Ovary (tissue), 3 donors: ENCODE results near the gene FYN.

Experiments used
- EP300 ChIP-seq: sonication (generic); formaldehyde crosslinking; IDR thresholded peaks from one replicate; pipeline ENCODE4 v1.6.1; 2017; ENCODE audit warnings: antibody characterized with exemption
- POLR2A ChIP-seq: fragments of 450-650 bp; IDR thresholded peaks from one replicate; pipeline ENCODE4 v1.6.1; 2017; ENCODE audit warnings: antibody characterized with exemption, mild to moderate bottlenecking, moderate library complexity
- TF ChIP-seq, protein P1 (sequence below), 3 donors: fragments of 450-650 bp in 2 of 3; fragments of 200-600 bp in 1 of 3; IDR thresholded peaks; one replicate each; pipeline versions ENCODE4 v1.5.1 to v1.8.0; 2016 to 2022; ENCODE audit warnings: antibody characterized with exemption in 3 of 3, mild to moderate bottlenecking in 1 of 3
- donor health status: DM: no; HTN: no; CAD: no.

DNA sequence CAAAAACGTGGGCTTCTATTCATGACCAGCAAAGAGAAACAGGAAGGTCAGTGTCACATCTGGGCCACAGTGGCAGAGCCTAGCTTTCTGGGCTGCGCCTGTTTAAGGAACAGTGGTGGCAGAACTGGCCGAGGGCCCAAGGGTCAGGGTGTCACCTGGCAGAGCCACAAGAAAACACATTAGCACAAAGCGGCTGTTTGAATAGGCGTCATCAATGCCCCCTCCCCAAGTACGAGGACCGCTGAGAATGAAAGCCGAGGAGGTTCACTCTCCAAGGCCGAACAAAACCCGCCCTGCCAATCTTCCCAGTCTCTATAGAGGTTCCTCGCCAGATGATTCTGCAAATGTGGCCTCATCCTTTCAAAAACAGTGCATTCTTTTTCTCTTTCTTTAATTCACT is 142.4 kb downstream of the FYN start:
- TF ChIP-seq, protein P1, sequence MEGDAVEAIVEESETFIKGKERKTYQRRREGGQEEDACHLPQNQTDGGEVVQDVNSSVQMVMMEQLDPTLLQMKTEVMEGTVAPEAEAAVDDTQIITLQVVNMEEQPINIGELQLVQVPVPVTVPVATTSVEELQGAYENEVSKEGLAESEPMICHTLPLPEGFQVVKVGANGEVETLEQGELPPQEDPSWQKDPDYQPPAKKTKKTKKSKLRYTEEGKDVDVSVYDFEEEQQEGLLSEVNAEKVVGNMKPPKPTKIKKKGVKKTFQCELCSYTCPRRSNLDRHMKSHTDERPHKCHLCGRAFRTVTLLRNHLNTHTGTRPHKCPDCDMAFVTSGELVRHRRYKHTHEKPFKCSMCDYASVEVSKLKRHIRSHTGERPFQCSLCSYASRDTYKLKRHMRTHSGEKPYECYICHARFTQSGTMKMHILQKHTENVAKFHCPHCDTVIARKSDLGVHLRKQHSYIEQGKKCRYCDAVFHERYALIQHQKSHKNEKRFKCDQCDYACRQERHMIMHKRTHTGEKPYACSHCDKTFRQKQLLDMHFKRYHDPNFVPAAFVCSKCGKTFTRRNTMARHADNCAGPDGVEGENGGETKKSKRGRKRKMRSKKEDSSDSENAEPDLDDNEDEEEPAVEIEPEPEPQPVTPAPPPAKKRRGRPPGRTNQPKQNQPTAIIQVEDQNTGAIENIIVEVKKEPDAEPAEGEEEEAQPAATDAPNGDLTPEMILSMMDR (IDR thresholded peaks at IDR 0.05): no peak
- TF ChIP-seq POLR2A (no peak), EP300 (no peak)
